ENCODE results near the gene HSD17B2. TPM values are rescaled to one million over a fixed set of nuclear protein-coding genes. Genes with fewer than 3 reads are reported as not detected.

HSD17B2 gene
- total RNA-seq, 1 experiment from 2014 or later = not detected

DNA sequence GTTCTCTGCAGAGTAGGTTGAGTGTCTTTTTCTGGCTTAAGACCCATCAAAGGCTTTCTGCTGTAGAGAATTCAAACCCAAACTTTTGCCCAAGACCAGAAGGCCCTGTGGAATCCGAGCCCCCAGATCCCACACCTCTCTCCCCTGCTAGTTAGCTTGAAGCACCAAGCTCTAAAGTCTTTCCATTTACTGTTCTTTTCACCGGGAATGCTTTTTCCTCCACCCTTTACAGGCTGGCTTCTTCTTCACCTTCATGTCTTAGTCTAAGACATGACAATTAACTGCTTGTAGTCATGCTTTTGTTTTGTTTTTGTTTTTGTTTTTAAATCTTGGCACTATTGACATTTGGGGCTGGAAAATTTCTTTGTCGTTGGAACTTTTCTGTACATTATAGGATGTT, 15.5 kb downstream of the HSD17B2 start:
- TF ChIP-seq POLR2AphosphoS5 (IDR thresholded peaks at IDR 0.05; ENCODE audit: low read depth, low read length) (no peak), SP1 (IDR thresholded peaks at IDR 0.05; ENCODE audit: low read depth) (no peak), POLR2A (IDR thresholded peaks at IDR 0.05; ENCODE audit: borderline replicate concordance, extremely low read depth, insufficient read depth, insufficient read length) (no peak), FOSL1 (IDR thresholded peaks at IDR 0.05; ENCODE audit: low read depth) (no peak), SIN3A (IDR thresholded peaks at IDR 0.05; ENCODE audit: low read depth) (no peak), JUND (IDR thresholded peaks at IDR 0.05) (no peak), CEBPB (IDR thresholded peaks at IDR 0.05; ENCODE audit: low read depth) (no peak), RAD21 (IDR thresholded peaks at IDR 0.05; ENCODE audit: low read depth) (no peak)
- TF ChIP-seq, protein P1, sequence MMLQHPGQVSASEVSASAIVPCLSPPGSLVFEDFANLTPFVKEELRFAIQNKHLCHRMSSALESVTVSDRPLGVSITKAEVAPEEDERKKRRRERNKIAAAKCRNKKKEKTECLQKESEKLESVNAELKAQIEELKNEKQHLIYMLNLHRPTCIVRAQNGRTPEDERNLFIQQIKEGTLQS (IDR thresholded peaks at IDR 0.05) = no peak
- RAD21 ChIA-PET (ENCODE audit: low non-redundant PET in 1 of 2, low total read pairs in 2 of 2, uncharacterized antibody in 2 of 2, unreplicated experiment in 2 of 2) = no interaction called here
- no peaks in the 10 kb centered on the region for H3K9me2 ChIP-seq (ENCODE audit: insufficient read depth)
- POLR2A ChIA-PET = no interaction called here
- no peak overlapping the region for H3K4me2 ChIP-seq (ENCODE audit: low read length)
- ATAC-seq (no peak), DNase-seq (ENCODE audit: low read depth, low spot score) (no peak)
- H3K79me2 ChIP-seq (ENCODE audit: insufficient read depth, low read length) = no peaks in the 10 kb centered on the region
- H3K27me3 ChIP-seq (ENCODE audit: insufficient read depth, low read length) = peaks cover 92% of the 10 kb centered on the region
- H3K4me3 ChIP-seq (replicated peaks in 1 of 2; ENCODE audit: low read depth in 1 of 2, low read length in 2 of 2) = no peak overlapping the region
- no peaks in the 10 kb centered on the region for H3K9me3 ChIP-seq (ENCODE audit: control insufficient read depth in 1 of 2, insufficient read depth in 1 of 2, low read depth in 1 of 2, low read length in 2 of 2)
- no peak overlapping the region for H3K27ac ChIP-seq (ENCODE audit: low read depth, low read length)
- H4K20me1 ChIP-seq (ENCODE audit: insufficient read depth) = no peaks in the 10 kb centered on the region
- BruUV-seq (replicated peaks) = no TSS peak
- intact Hi-C loops (cut with micrococcal nuclease) = no loop called here
- no peak overlapping the region for H3K9ac ChIP-seq (ENCODE audit: low read length)
- no peaks in the 10 kb centered on the region for H3K36me3 ChIP-seq (ENCODE audit: control insufficient read depth in 1 of 2, insufficient read depth in 2 of 2, low read length in 2 of 2)
- no peaks in the 10 kb centered on the region for H3K4me1 ChIP-seq (ENCODE audit: control insufficient read depth in 1 of 2, insufficient read depth in 2 of 2, low read length in 2 of 2)
- CTCF ChIA-PET = no interaction called here
- H2AFZ ChIP-seq (ENCODE audit: low read depth, low read length, poor library complexity, severe bottlenecking) = no peak overlapping the region

DNA sequence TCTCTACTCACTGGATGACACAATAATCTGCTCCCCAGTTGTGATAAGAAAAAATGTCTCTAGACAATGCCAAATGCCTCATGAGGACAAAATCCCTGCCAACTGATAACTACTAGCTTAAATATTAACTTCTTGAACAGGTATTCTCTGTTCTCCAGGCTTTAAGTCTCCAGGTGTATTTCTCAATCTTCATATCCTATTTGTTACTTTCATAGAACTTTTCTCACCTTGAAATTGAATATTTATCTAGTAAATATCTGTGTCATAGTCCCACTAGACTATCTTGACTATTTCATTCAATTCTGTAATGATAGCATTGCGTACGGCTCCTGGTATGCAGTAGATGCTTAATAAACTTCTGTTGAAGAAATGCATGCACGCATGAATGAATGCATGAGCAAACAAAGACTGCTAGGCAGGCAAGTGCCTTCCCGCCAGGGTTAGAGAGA, 15.9 kb downstream of the HSD17B2 start:
- peaks cover 92% of the 10 kb centered on the region for H3K27me3 ChIP-seq (ENCODE audit: insufficient read depth, low read length)
- DNase-seq (ENCODE audit: low read depth, low spot score) = no peak
- no peaks in the 10 kb centered on the region for H3K4me1 ChIP-seq (ENCODE audit: control insufficient read depth in 1 of 2, insufficient read depth in 2 of 2, low read length in 2 of 2)
- no peak overlapping the region for H3K9ac ChIP-seq (ENCODE audit: low read length)
- H3K4me3 ChIP-seq (replicated peaks in 1 of 2; ENCODE audit: low read depth in 1 of 2, low read length in 2 of 2) = no peak overlapping the region
- no peaks in the 10 kb centered on the region for H3K9me2 ChIP-seq (ENCODE audit: insufficient read depth)
- RAD21 ChIA-PET (ENCODE audit: low non-redundant PET in 1 of 2, low total read pairs in 2 of 2, uncharacterized antibody in 2 of 2, unreplicated experiment in 2 of 2) = no interaction called here
- no peak overlapping the region for H3K4me2 ChIP-seq (ENCODE audit: low read length)
- no peak for ATAC-seq
- H3K9me3 ChIP-seq (ENCODE audit: control insufficient read depth in 1 of 2, insufficient read depth in 1 of 2, low read depth in 1 of 2, low read length in 2 of 2) = no peaks in the 10 kb centered on the region
- H4K20me1 ChIP-seq (ENCODE audit: insufficient read depth) = no peaks in the 10 kb centered on the region
- intact Hi-C loops (cut with micrococcal nuclease) = no loop called here
- no peaks in the 10 kb centered on the region for H3K36me3 ChIP-seq (ENCODE audit: control insufficient read depth in 1 of 2, insufficient read depth in 2 of 2, low read length in 2 of 2)
- CTCF ChIA-PET = no interaction called here
- H3K79me2 ChIP-seq (ENCODE audit: insufficient read depth, low read length) = no peaks in the 10 kb centered on the region
- no peak overlapping the region for H2AFZ ChIP-seq (ENCODE audit: low read depth, low read length, poor library complexity, severe bottlenecking)
- no TSS peak for BruUV-seq (replicated peaks)
- no peak overlapping the region for H3K27ac ChIP-seq (ENCODE audit: low read depth, low read length)
- POLR2A ChIA-PET = no interaction called here
- TF ChIP-seq CEBPB (IDR thresholded peaks at IDR 0.05; ENCODE audit: low read depth) (no peak), SIN3A (IDR thresholded peaks at IDR 0.05; ENCODE audit: low read depth) (no peak), ZNF274 (IDR thresholded peaks at IDR 0.05; ENCODE audit: low read depth, low read length) (no peak), SRF (IDR thresholded peaks at IDR 0.05; ENCODE audit: low read depth) (no peak), ELF1 (IDR thresholded peaks at IDR 0.05; ENCODE audit: borderline replicate concordance, low read depth) (no peak), SP1 (IDR thresholded peaks at IDR 0.05; ENCODE audit: low read depth) (no peak), POLR2AphosphoS5 (IDR thresholded peaks at IDR 0.05; ENCODE audit: low read depth, low read length) (no peak), CBX3 (IDR thresholded peaks at IDR 0.05; ENCODE audit: low read depth) (no peak), EZH2 (IDR thresholded peaks at IDR 0.05) (no peak), TCF7L2 (IDR thresholded peaks at IDR 0.05; ENCODE audit: borderline replicate concordance, extremely low read depth, insufficient read depth, insufficient read length) (no peak), YY1 (IDR thresholded peaks at IDR 0.05; ENCODE audit: extremely low read depth, insufficient replicate concordance, low read depth, low read length) (no peak), FOSL1 (IDR thresholded peaks at IDR 0.05; ENCODE audit: low read depth) (no peak)
- TF ChIP-seq, protein P2, sequence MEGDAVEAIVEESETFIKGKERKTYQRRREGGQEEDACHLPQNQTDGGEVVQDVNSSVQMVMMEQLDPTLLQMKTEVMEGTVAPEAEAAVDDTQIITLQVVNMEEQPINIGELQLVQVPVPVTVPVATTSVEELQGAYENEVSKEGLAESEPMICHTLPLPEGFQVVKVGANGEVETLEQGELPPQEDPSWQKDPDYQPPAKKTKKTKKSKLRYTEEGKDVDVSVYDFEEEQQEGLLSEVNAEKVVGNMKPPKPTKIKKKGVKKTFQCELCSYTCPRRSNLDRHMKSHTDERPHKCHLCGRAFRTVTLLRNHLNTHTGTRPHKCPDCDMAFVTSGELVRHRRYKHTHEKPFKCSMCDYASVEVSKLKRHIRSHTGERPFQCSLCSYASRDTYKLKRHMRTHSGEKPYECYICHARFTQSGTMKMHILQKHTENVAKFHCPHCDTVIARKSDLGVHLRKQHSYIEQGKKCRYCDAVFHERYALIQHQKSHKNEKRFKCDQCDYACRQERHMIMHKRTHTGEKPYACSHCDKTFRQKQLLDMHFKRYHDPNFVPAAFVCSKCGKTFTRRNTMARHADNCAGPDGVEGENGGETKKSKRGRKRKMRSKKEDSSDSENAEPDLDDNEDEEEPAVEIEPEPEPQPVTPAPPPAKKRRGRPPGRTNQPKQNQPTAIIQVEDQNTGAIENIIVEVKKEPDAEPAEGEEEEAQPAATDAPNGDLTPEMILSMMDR (IDR thresholded peaks at IDR 0.05 in 2 of 3, conservative IDR thresholded peaks at IDR 0.05 in 1 of 3; ENCODE audit: borderline replicate concordance in 1 of 3, insufficient read depth in 1 of 3, low read depth in 2 of 3, low read length in 2 of 3) = no peak
